ENCODE measurements around the gene MATN4.

The MATN4 gene, protein sequence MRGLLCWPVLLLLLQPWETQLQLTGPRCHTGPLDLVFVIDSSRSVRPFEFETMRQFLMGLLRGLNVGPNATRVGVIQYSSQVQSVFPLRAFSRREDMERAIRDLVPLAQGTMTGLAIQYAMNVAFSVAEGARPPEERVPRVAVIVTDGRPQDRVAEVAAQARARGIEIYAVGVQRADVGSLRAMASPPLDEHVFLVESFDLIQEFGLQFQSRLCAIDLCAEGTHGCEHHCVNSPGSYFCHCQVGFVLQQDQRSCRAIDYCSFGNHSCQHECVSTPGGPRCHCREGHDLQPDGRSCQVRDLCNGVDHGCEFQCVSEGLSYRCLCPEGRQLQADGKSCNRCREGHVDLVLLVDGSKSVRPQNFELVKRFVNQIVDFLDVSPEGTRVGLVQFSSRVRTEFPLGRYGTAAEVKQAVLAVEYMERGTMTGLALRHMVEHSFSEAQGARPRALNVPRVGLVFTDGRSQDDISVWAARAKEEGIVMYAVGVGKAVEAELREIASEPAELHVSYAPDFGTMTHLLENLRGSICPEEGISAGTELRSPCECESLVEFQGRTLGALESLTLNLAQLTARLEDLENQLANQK

DNA sequence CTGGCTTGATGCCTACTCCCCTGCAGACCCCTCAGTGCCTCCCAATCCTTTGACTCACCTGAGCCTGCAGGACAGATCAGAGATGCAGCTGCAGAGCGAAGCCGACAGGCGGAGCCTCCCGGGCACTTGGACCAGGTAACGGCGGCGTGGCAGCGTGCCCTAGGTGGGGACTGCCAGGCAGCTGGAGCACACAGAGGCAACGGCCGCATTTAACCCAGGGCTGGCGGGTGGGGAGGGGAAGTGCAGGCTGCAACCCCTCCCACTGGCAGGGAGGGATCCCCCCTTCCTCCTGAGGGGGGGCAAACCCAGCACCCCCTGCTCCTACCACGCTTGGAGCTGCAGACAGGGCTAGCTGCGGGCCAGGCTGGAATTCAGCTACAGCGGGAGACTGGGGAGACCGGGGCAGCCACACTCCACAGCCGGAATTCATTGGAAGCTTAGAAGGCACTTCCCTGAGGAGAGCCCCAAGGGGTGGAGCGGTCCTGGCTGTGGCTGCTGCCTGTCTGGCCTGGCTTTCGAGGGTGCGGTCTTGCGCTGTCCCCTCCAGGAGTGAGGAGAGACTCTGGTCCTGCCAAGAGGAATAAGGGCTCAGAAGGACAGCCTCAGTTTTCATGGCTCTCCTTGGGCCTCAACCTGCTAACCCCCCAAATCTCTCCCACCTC is at the start of gene MATN4:
Gene MATN4 (minus strand): TSS at position 183 of the 662 bp plus-strand sequence. CDS start 2,717 bp downstream, outside the sequence.
- Histone ChIP-seq H3K27me3 (ENCODE audit: insufficient read depth, low read depth) (no peaks in the 10 kb centered on the region), H3K4me2 (no peak within 1 kb of the TSS), H3K27ac (no peak within 1 kb of the TSS), H3K79me2 (ENCODE audit: insufficient read depth, low read depth) (no peaks in the 10 kb centered on the region), H2AFZ (ENCODE audit: low read depth) (no peak within 1 kb of the TSS), H3K9ac (no peak within 1 kb of the TSS), H4K20me1 (ENCODE audit: insufficient read depth) (no peaks in the 10 kb centered on the region), H3K4me3 (IDR thresholded peaks at IDR 0.05; ENCODE audit: insufficient read depth, low read depth, low read length) (no peak within 1 kb of the TSS), H3K36me3 (ENCODE audit: insufficient read depth) (no peaks in the 10 kb centered on the region), H3K4me1 (ENCODE audit: low read depth, poor library complexity, severe bottlenecking) (peaks cover 13% of the 10 kb centered on the region)
- TF ChIP-seq, protein P1, sequence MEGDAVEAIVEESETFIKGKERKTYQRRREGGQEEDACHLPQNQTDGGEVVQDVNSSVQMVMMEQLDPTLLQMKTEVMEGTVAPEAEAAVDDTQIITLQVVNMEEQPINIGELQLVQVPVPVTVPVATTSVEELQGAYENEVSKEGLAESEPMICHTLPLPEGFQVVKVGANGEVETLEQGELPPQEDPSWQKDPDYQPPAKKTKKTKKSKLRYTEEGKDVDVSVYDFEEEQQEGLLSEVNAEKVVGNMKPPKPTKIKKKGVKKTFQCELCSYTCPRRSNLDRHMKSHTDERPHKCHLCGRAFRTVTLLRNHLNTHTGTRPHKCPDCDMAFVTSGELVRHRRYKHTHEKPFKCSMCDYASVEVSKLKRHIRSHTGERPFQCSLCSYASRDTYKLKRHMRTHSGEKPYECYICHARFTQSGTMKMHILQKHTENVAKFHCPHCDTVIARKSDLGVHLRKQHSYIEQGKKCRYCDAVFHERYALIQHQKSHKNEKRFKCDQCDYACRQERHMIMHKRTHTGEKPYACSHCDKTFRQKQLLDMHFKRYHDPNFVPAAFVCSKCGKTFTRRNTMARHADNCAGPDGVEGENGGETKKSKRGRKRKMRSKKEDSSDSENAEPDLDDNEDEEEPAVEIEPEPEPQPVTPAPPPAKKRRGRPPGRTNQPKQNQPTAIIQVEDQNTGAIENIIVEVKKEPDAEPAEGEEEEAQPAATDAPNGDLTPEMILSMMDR (conservative IDR thresholded peaks at IDR 0.05; ENCODE audit: low read depth, low read length): no peak

DNA sequence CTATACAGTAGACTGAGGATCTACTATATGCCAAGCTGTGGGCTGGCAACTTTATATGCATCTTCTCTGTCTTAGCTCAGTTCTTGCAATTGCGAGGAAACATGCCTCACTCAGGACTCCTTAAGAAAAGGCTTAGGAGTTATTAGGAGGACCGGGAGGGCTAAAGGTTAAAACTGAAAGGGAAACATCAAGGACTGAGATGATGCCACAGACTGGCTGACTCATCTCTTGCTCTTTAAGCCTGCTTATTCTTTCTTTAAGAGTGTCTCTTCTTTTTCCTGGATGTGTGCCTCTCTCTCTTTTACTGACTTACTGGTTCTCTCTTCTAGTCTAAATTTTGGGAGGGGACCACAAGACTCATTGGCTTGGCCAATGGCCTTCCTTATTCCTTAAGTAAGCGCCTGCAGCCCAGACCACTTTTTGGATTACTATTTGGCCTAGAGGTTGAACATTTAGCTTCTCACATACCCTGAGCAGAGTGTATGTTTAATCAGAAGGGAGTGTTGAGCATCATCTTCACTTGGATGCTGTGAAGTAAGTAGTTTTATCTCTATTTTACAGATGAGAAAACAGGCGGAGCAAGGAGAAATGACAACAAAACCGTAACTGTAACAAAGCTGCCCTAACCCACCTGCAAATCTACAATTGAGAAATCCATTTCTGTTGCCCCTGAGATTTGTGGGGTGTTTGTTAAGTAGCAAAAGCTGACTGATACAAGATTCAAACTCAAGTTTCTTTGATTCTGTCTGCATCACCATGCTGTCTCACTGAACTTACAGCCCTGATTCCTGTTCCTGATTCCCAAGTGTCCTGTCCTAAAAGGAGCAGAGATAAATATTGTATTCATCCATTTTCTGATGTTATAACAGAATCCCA is 47.3 kb upstream of the MATN4 start:
- Histone ChIP-seq H3K4me1 (ENCODE audit: low read depth, poor library complexity, severe bottlenecking) (peaks cover 36% of the 10 kb centered on the region), H3K9ac (no peak overlapping the region), H3K4me2 (peak overlapping the region; percentile 57), H3K27ac (no peak overlapping the region), H3K79me2 (ENCODE audit: insufficient read depth, low read depth) (no peaks in the 10 kb centered on the region), H2AFZ (ENCODE audit: low read depth) (peak overlapping the region; percentile 32; the same call in 1 of the 2 replicates), H3K36me3 (ENCODE audit: insufficient read depth) (no peaks in the 10 kb centered on the region), H3K4me3 (IDR thresholded peaks at IDR 0.05; ENCODE audit: insufficient read depth, low read depth, low read length) (no peak overlapping the region), H3K27me3 (ENCODE audit: insufficient read depth, low read depth) (no peaks in the 10 kb centered on the region), H4K20me1 (ENCODE audit: insufficient read depth) (no peaks in the 10 kb centered on the region)
- TF ChIP-seq, protein P1 (conservative IDR thresholded peaks at IDR 0.05; ENCODE audit: low read depth, low read length): no peak

DNA sequence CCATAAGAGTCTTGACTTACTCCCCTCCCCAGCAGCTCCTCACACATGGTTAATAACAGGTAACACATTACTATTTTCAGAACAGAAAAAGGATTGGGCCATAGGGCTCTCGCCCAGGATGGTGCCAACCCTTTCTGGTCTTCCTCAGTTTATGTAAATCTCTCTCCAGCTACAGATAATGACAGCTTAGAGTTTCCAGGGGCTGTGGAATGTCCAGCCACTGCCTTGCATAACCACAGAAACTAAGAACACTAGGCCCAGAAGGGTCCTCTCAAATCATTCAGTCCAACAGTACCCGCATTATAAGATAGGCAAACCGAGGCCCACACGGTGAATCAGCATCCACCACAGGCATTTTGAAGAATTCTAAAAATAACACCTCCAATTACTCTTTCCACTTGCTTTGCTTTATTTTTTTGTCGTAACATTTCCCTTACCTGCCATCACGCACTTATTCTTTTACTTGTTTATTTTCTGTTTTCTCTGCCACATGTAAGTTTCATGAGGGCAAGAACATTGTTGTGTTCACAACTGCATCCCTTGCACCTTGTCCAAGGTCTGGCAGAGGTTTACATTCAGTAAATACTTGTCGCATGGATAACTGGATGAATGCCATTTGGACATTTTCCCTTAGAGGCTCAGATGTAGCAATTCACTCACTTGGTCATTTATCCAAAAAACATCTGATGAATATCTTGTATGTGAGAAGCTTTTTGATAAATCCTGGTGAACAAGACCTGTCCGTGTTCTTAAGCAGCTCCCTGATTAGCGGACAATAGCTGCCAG is 46.5 kb upstream of the MATN4 start:
- H2AFZ ChIP-seq (ENCODE audit: low read depth): peak overlapping the region; percentile 32; the same call in 1 of the 2 replicates

More for the DNA sequence above, 46.5 kb upstream of the MATN4 start:
- Histone ChIP-seq H3K4me3 (IDR thresholded peaks at IDR 0.05; ENCODE audit: insufficient read depth, low read depth, low read length) (no peak overlapping the region), H3K79me2 (ENCODE audit: insufficient read depth, low read depth) (no peaks in the 10 kb centered on the region), H3K36me3 (ENCODE audit: insufficient read depth) (no peaks in the 10 kb centered on the region), H4K20me1 (ENCODE audit: insufficient read depth) (no peaks in the 10 kb centered on the region), H3K4me2 (peak overlapping the region; percentile 57), H3K27me3 (ENCODE audit: insufficient read depth, low read depth) (no peaks in the 10 kb centered on the region), H3K4me1 (ENCODE audit: low read depth, poor library complexity, severe bottlenecking) (peaks cover 38% of the 10 kb centered on the region), H3K27ac (no peak overlapping the region), H3K9ac (no peak overlapping the region)
- TF ChIP-seq, protein P1 (conservative IDR thresholded peaks at IDR 0.05; ENCODE audit: low read depth, low read length): no peak

All from KMS-11 (cell line).